Spleen (tissue), 7 donors: ENCODE results near the gene NPHS2.

Source experiments
- POLR2A ChIP-seq, 3 donors: fragments of 450-650 bp; IDR thresholded peaks; one replicate each; pipeline ENCODE4 v1.5.1; 2017; ENCODE audit warnings: antibody characterized with exemption in 3 of 3, mild to moderate bottlenecking in 1 of 3
- TF ChIP-seq, protein P1 (sequence below), 11 experiments: fragments of 200-600 bp in 7 of 11; fragments of 450-650 bp in 4 of 11; sonication (generic) in 4 of 11; IDR thresholded peaks in 8 of 11; conservative IDR thresholded peaks in 3 of 11; 1 replicate in 7 of 11; 2 replicates in 4 of 11; pipeline versions ENCODE4 v1.4.0 to v1.8.0; 2016 to 2021; ENCODE audit warnings: antibody characterized with exemption in 11 of 11, inconsistent platforms in 4 of 11, mild to moderate bottlenecking in 1 of 11
- donor health status: DM: no; HTN: no; CAD: no; lungs with moderate emphysema.
- donor health status: DM: no; HTN: no; CAD: no.
- donor health status: DM: no; HTN: no; CAD: no.

DNA sequence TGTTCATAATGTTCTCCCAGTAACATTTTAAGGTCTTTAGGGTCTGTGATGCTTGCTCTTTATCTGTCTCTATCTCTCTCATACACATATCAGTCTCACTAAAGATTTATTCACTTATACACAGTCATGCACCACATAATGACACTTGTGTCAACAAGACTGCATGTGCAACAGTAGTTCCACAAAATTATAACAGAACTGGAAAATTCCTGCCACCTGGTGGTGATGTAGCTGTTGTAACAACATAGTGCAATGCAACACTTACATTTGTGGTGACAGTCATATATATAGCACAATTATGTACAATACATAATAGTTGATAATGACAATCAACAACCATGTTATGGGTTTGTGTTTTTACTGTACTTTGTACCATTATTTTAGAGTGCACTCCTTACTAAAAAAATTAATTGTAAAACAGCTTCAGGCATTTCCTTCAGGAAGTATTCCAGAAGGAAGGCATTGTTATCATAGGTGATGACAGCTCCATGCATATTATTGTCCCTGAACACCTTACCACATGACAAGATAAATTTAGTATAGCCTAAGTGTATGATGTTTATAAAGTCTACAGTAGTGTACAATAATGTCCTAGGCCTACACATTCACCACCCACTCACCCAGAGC, 24.0 kb upstream of the NPHS2 start:
- TF ChIP-seq, protein P1, sequence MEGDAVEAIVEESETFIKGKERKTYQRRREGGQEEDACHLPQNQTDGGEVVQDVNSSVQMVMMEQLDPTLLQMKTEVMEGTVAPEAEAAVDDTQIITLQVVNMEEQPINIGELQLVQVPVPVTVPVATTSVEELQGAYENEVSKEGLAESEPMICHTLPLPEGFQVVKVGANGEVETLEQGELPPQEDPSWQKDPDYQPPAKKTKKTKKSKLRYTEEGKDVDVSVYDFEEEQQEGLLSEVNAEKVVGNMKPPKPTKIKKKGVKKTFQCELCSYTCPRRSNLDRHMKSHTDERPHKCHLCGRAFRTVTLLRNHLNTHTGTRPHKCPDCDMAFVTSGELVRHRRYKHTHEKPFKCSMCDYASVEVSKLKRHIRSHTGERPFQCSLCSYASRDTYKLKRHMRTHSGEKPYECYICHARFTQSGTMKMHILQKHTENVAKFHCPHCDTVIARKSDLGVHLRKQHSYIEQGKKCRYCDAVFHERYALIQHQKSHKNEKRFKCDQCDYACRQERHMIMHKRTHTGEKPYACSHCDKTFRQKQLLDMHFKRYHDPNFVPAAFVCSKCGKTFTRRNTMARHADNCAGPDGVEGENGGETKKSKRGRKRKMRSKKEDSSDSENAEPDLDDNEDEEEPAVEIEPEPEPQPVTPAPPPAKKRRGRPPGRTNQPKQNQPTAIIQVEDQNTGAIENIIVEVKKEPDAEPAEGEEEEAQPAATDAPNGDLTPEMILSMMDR (IDR thresholded peaks at IDR 0.05 in 8 of 11, conservative IDR thresholded peaks at IDR 0.05 in 3 of 11), result peak in 4 of 11 experiments; percentile 17 to 32 (median 22)
- TF ChIP-seq POLR2A (IDR thresholded peaks at IDR 0.05), result no peak
